Stomach smooth muscle (tissue), 2 donors: ENCODE results near the gene VSNL1.

ENCODE experiments used
- H3K27ac ChIP-seq: one replicate; pipeline ENCODE4 v1.7.0; 2013; ENCODE audit warnings: mild to moderate bottlenecking, low read length, inconsistent platforms
- H3K27me3 ChIP-seq, 2 donors: one replicate each; pipeline ENCODE4 v1.7.0; 2013; ENCODE audit warnings: low read length in 2 of 2; ENCODE audit not compliant: insufficient read depth in 2 of 2, control insufficient read depth in 1 of 2
- H3K36me3 ChIP-seq, 2 donors: one replicate each; pipeline ENCODE4 v1.7.0; 2013; ENCODE audit warnings: low read length in 2 of 2; ENCODE audit not compliant: control insufficient read depth in 2 of 2, insufficient read depth in 2 of 2
- H3K4me1 ChIP-seq: one replicate; pipeline ENCODE4 v1.7.0; 2013; ENCODE audit warnings: low read length; ENCODE audit not compliant: control insufficient read depth, insufficient read depth
- H3K4me3 ChIP-seq, 2 donors: one replicate each; pipeline ENCODE4 v1.7.0; 2013; ENCODE audit warnings: low read length in 2 of 2
- H3K9ac ChIP-seq, 2 donors: one replicate each; pipeline ENCODE4 v1.7.0; 2013; ENCODE audit warnings: low read length in 2 of 2, mild to moderate bottlenecking in 1 of 2
- H3K9me3 ChIP-seq, 2 donors: one replicate each; pipeline ENCODE4 v1.7.0; 2013; ENCODE audit warnings: low read length in 2 of 2; ENCODE audit not compliant: control insufficient read depth in 2 of 2
- donor health status: healthy.
- donor health status: Pancreatic carcinoma.

Gene VSNL1

GRCh38 chr2:17522303-17522702 is 18.2 kb upstream of the VSNL1 start:
- Histone ChIP-seq H3K9ac (no peak overlapping the region), H3K4me3 (no peak overlapping the region)

GRCh38 chr2:17529771-17530170 is 10.7 kb upstream of the VSNL1 start:
- Histone ChIP-seq H3K27me3 (no peaks in the 10 kb centered on the region), H3K9ac (no peak overlapping the region), H3K27ac (no peak overlapping the region), H3K4me1 (no peaks in the 10 kb centered on the region), H3K9me3 (no peaks in the 10 kb centered on the region), H3K4me3 (no peak overlapping the region), H3K36me3 (no peaks in the 10 kb centered on the region)

More at GRCh38 chr2:17522303-17522702, 18.2 kb upstream of the VSNL1 start:
- Histone ChIP-seq H3K36me3 (no peaks in the 10 kb centered on the region), H3K9me3 (no peaks in the 10 kb centered on the region), H3K4me1 (peaks cover 9% of the 10 kb centered on the region), H3K27ac (no peak overlapping the region), H3K27me3 (no peaks in the 10 kb centered on the region)

GRCh38 chr2:17533546-17533945 is 7.0 kb upstream of the VSNL1 start:
- no peaks in the 10 kb centered on the region for H3K36me3 ChIP-seq
- H3K4me1 ChIP-seq = peaks cover 3% of the 10 kb centered on the region
- H3K27me3 ChIP-seq = no peaks in the 10 kb centered on the region
- no peak overlapping the region for H3K4me3 ChIP-seq
- no peak overlapping the region for H3K27ac ChIP-seq
- no peaks in the 10 kb centered on the region for H3K9me3 ChIP-seq
- H3K9ac ChIP-seq = no peak overlapping the region

GRCh38 chr2:17536416-17536815 is 4.1 kb upstream of the VSNL1 start:
- Histone ChIP-seq H3K9me3 (no peaks in the 10 kb centered on the region), H3K27me3 (peaks cover 0 to 2% of the 10 kb centered on the region in 2 donors), H3K4me1 (peaks cover 10% of the 10 kb centered on the region), H3K36me3 (no peaks in the 10 kb centered on the region), H3K27ac (no peak overlapping the region), H3K4me3 (no peak overlapping the region), H3K9ac (no peak overlapping the region)

- peaks cover 10% of the 10 kb centered on the region for H3K4me1 ChIP-seq
- peaks cover 0 to 4% of the 10 kb centered on the region in 2 donors for H3K27me3 ChIP-seq
- no peaks in the 10 kb centered on the region for H3K36me3 ChIP-seq
- H3K9me3 ChIP-seq = no peaks in the 10 kb centered on the region
- peak overlapping the region; percentile 43 to 73 for H3K9ac ChIP-seq
- peak overlapping the region; percentile 82 for H3K27ac ChIP-seq
- H3K4me3 ChIP-seq = peak overlapping the region; percentile 89 to 94
Measured at GRCh38 chr2:17538022-17538843, 2.3 kb upstream of the VSNL1 start.

- peaks cover 0 to 4% of the 10 kb centered on the region in 2 donors for H3K27me3 ChIP-seq
- H3K9ac ChIP-seq = peak overlapping the region; percentile 64 to 75
- H3K27ac ChIP-seq = peak overlapping the region; percentile 82
Measured at GRCh38 chr2:17538844-17539554, 1.5 kb upstream of the VSNL1 start.

GRCh38 chr2:17539611-17540092 is 844 bp upstream of the VSNL1 start:
- H3K27me3 ChIP-seq = peaks cover 0 to 4% of the 10 kb centered on the region in 2 donors
- peak overlapping the region; percentile 64 to 75 for H3K9ac ChIP-seq
- H3K27ac ChIP-seq = peak overlapping the region; percentile 82

More at GRCh38 chr2:17538844-17539554, 1.5 kb upstream of the VSNL1 start:
- no peaks in the 10 kb centered on the region for H3K36me3 ChIP-seq
- H3K9me3 ChIP-seq = no peaks in the 10 kb centered on the region
- peaks cover 10% of the 10 kb centered on the region for H3K4me1 ChIP-seq
- peak overlapping the region; percentile 89 to 94 for H3K4me3 ChIP-seq

GRCh38 chr2:17540813-17541530 is 476 bp downstream of the VSNL1 start:
- Histone ChIP-seq H3K9me3 (no peaks in the 10 kb centered on the region), H3K4me3 (peak overlapping the region; percentile 89 to 94), H3K4me1 (peaks cover 10% of the 10 kb centered on the region), H3K36me3 (no peaks in the 10 kb centered on the region), H3K27me3 (peaks cover 0 to 4% of the 10 kb centered on the region in 2 donors), H3K9ac (peak overlapping the region; percentile 31 to 47), H3K27ac (peak overlapping the region; percentile 11)

More at GRCh38 chr2:17539611-17540092, 844 bp upstream of the VSNL1 start:
- H3K36me3 ChIP-seq = no peaks in the 10 kb centered on the region
- H3K9me3 ChIP-seq = no peaks in the 10 kb centered on the region
- H3K4me3 ChIP-seq = peak overlapping the region; percentile 89 to 94
- H3K4me1 ChIP-seq = peaks cover 10% of the 10 kb centered on the region

GRCh38 chr2:17541531-17541950 is 1.0 kb downstream of the VSNL1 start:
- Histone ChIP-seq H3K36me3 (no peaks in the 10 kb centered on the region), H3K4me1 (peaks cover 10% of the 10 kb centered on the region), H3K9ac (peak overlapping the region; percentile 31 to 47), H3K27ac (no peak overlapping the region), H3K4me3 (peak overlapping the region; percentile 89 to 94), H3K9me3 (no peaks in the 10 kb centered on the region), H3K27me3 (peaks cover 0 to 4% of the 10 kb centered on the region in 2 donors)

- no peak overlapping the region for H3K4me3 ChIP-seq
- H3K27ac ChIP-seq = no peak overlapping the region
- H3K36me3 ChIP-seq = no peaks in the 10 kb centered on the region
- no peaks in the 10 kb centered on the region for H3K9me3 ChIP-seq
- no peak overlapping the region for H3K9ac ChIP-seq
- peaks cover 10% of the 10 kb centered on the region for H3K4me1 ChIP-seq
- H3K27me3 ChIP-seq = peaks cover 0 to 4% of the 10 kb centered on the region in 2 donors
Measured at GRCh38 chr2:17542471-17542870, 2.0 kb downstream of the VSNL1 start.
